GM23248 (cell line): ENCODE measurements around the gene LPCAT4. TPM values are rescaled to one million over a fixed set of nuclear protein-coding genes. Genes with fewer than 3 reads are reported as not detected.
A peak's percentile ranks its signal among the peaks of the same experiment; 100 is the strongest.

Source experiments
- DNase-seq: peaks from one replicate; pipeline ENCODE4 v3.0.0-alpha.2; 2015
- H2AFZ ChIP-seq: fragments of 200-600 bp; sonication (generic); 2 replicates; pipeline ENCODE4 v1.6.1; 2016; ENCODE audit warnings: antibody characterized with exemption
- H3F3A ChIP-seq: fragments of 200-600 bp; sonication (generic); 2 replicates; pipeline ENCODE4 v1.6.1; 2016; ENCODE audit warnings: mild to moderate bottlenecking, antibody characterized with exemption, mixed run types; ENCODE audit not compliant: insufficient read depth
- H3K27ac ChIP-seq: fragments of 200-600 bp; sonication (generic); 2 replicates; pipeline ENCODE4 v1.5.1; 2016; ENCODE audit warnings: mild to moderate bottlenecking
- H3K27me3 ChIP-seq: fragments of 200-600 bp; sonication (generic); replicated peaks from 2 replicates; pipeline ENCODE4 v1.6.1; 2016; ENCODE audit warnings: mild to moderate bottlenecking; ENCODE audit not compliant: insufficient read depth
- H3K36me3 ChIP-seq: fragments of 200-600 bp; sonication (generic); 2 replicates; pipeline ENCODE4 v1.6.1; 2016; ENCODE audit warnings: low read depth, mild to moderate bottlenecking
- H3K4me1 ChIP-seq: fragments of 200-600 bp; sonication (generic); 2 replicates; pipeline ENCODE4 v1.6.1; 2016; ENCODE audit warnings: mild to moderate bottlenecking; ENCODE audit not compliant: insufficient read depth
- H3K4me2 ChIP-seq: fragments of 200-600 bp; sonication (generic); one replicate; pipeline ENCODE4 v1.6.1; 2016; ENCODE audit warnings: mild to moderate bottlenecking; ENCODE audit not compliant: unreplicated experiment
- H3K4me3 ChIP-seq: fragments of 200-600 bp; sonication (generic); 2 replicates; pipeline ENCODE4 v1.5.1; 2016; ENCODE audit warnings: mild to moderate bottlenecking
- H3K79me2 ChIP-seq: fragments of 200-600 bp; sonication (generic); 2 replicates; pipeline ENCODE4 v1.6.1; 2016; ENCODE audit warnings: mild to moderate bottlenecking; ENCODE audit not compliant: insufficient read depth
- H3K9ac ChIP-seq: fragments of 200-600 bp; sonication (generic); 2 replicates; pipeline ENCODE4 v1.6.1; 2016; ENCODE audit warnings: mild to moderate bottlenecking
- H3K9me2 ChIP-seq: fragments of 200-600 bp; sonication (generic); 2 replicates; pipeline ENCODE4 v1.6.1; 2016; ENCODE audit warnings: mixed run types, mild to moderate bottlenecking, moderate library complexity; ENCODE audit not compliant: insufficient read depth
- H3K9me3 ChIP-seq: fragments of 200-600 bp; sonication (generic); one replicate; pipeline ENCODE4 v1.6.1; 2017; ENCODE audit warnings: low read depth
- H4K20me1 ChIP-seq: fragments of 200-600 bp; sonication (generic); 2 replicates; pipeline ENCODE4 v1.6.0; 2016; ENCODE audit not compliant: insufficient read depth
- EZH2 ChIP-seq: fragments of 200-600 bp; sonication (generic); IDR thresholded peaks from 2 replicates; pipeline ENCODE4 v1.6.1; 2018; ENCODE audit warnings: antibody characterized with exemption, mild to moderate bottlenecking; ENCODE audit not compliant: insufficient read depth, poor library complexity, severe bottlenecking
- EZH2phosphoT487 ChIP-seq: fragments of 200-600 bp; sonication (generic); IDR thresholded peaks from 2 replicates; pipeline ENCODE4 v1.6.1; 2018; ENCODE audit warnings: antibody characterized with exemption, moderate library complexity, mild to moderate bottlenecking, low read depth; ENCODE audit not compliant: insufficient read depth
- WGBS, 2 experiments: methylation state at CpG; one replicate each; pipeline ENCODE4 v1.1.6; 2015 to 2017; ENCODE audit warnings: low lambda C conversion rate in 2 of 2, low coverage in 1 of 2; ENCODE audit errors: missing lambda C conversion rate in 2 of 2; 5-methylcytosine and 5-hydroxymethylcytosine counted together
- in situ Hi-C: fragments of 300-500 bp; cut with MboI; formaldehyde crosslinking; loops from 2 replicates; pipeline ENCODE4 v1.15.0; 2020
- polyA plus RNA-seq: library from polyadenylated mRNA; unstranded; fragments of >200 nt; fragmentation: Nextera tagmentation; extraction: Ambion mirVana; gene quantifications from 2 replicates; pipeline ENCODE4 v1.2.1, GENCODE V29; 2016
- total RNA-seq: library from RNA; depleted of rRNA; stranded (reverse); fragments of >200 nt; shearing (Covaris generic); gene quantifications from 2 replicates; pipeline ENCODE4 v1.2.3, GENCODE V29; 2014

The LPCAT4 gene
- total and polyA plus RNA-seq, 2 experiments from 2014 or later, result 17.5 to 24.7 TPM

- Histone ChIP-seq H3K27me3 (no peaks in the 10 kb centered on the region), H2AFZ (peak overlapping the region; percentile 86), H3K27ac (no peak overlapping the region), H3F3A (0 out of 2 replicates have a peak, but pooled peaks cover 6% of the 10 kb centered on the region), H3K4me3 (peak overlapping the region; percentile 92), H3K4me2 (peak overlapping the region; percentile 86), H3K9me2 (no peaks in the 10 kb centered on the region), H3K4me1 (no peaks in the 10 kb centered on the region; the same call in 1 of the 2 replicates), H3K79me2 (peaks cover 25% of the 10 kb centered on the region), H3K9me3 (no peaks in the 10 kb centered on the region), H3K9ac (peak overlapping the region; percentile 69), H4K20me1 (no peaks in the 10 kb centered on the region), H3K36me3 (no peaks in the 10 kb centered on the region)
- DNase-seq, result peak; percentile 63
- TF ChIP-seq EZH2 (no peak), EZH2phosphoT487 (no peak)
- 1% methylated on average over 15 to 37 of the region's 37 CpGs for WGBS, 2 experiments
- in situ Hi-C loops, result loop anchor here (25.0 kb wide), 3 partner anchors 146 to 254 kb away; partner anchors contain the start of genes EMC7, GOLGA8B and PGBD4
Observed at GRCh38 chr15:34366271-34367065, 528 bp downstream of the LPCAT4 start.

GRCh38 chr15:34365836-34366235, 1.2 kb downstream of the LPCAT4 start:
- no peaks in the 10 kb centered on the region for H3K9me2 ChIP-seq
- peak overlapping the region; percentile 92 for H3K4me3 ChIP-seq
- peak overlapping the region; percentile 86 for H2AFZ ChIP-seq
- no peak overlapping the region for H3K27ac ChIP-seq
- no peaks in the 10 kb centered on the region for H3K27me3 ChIP-seq
- TF ChIP-seq EZH2phosphoT487 (no peak), EZH2 (no peak)
- no peak for DNase-seq
- H3K9me3 ChIP-seq, result no peaks in the 10 kb centered on the region
- peak overlapping the region; percentile 69 for H3K9ac ChIP-seq
- no peaks in the 10 kb centered on the region; the same call in 1 of the 2 replicates for H3K4me1 ChIP-seq
- H3K4me2 ChIP-seq, result peak overlapping the region; percentile 86
- peaks cover 25% of the 10 kb centered on the region for H3K79me2 ChIP-seq
- in situ Hi-C loops, result loop anchor here (25.0 kb wide), 3 partner anchors 146 to 254 kb away; partner anchors contain the start of genes EMC7, GOLGA8B and PGBD4
- 37 to 38% methylated on average over 5 of the region's 5 CpGs for WGBS, 2 experiments
- H3F3A ChIP-seq, result 0 out of 2 replicates have a peak, but pooled peaks cover 6% of the 10 kb centered on the region
- H3K36me3 ChIP-seq, result no peaks in the 10 kb centered on the region
- no peaks in the 10 kb centered on the region for H4K20me1 ChIP-seq

DNA sequence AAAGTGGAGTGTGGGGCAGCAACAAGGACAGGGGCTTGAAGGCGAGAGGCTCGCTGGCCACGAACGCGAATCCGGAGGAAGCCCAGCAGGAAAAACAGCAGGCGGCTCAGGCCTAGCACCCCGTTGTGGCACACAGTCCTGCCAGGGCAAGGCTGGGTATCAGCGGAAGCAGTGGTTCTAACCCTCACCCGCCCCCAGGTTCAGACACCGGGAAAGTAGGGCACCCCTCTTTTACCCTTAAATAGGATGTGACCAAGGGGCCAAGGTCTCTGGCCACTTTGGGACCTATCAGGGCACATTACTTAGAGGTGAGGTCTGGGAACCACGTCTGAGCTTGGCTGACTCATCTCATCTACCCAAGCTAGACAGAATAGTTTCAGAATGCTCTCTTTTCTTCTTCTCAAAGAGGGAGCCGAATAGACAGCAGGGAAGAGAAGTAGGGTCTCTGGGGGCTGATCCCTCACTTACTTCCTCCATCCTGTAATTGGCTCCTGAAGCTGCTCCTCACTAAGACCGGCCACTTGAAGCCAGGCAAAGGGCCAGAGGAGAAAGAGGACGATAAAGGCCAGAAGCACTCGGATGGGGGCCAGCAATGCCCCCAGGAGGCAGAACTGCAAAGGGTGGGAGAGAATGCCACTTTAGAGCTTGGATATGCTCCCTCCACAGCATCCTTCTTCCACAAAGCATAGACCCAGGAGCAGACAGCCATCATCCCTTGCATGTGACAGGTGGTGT, 1.7 kb downstream of the LPCAT4 start:
- DNase-seq, result peak; percentile 16
- no peak overlapping the region for H3K27ac ChIP-seq

DNA sequence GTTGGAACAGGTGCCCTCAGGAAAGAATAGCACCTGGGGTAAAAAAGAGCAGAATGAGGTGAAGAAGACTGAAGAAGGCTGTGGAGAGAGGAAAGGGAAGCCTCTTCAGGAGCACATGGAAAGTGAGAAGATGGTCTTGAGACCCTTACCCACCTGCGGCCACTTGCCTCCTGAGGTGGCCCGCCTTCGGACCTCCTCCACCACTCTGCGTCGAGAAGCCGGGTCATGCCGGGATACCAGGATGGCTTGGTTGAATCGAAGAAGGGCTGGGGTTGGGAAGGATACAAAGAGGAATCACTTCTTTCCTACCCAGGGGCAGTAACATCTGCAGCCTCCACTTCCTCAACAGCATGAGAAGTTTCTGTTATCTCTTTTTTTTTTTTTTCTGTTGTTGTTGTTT, 3.0 kb downstream of the LPCAT4 start:
- Histone ChIP-seq H2AFZ (no peak overlapping the region), H3K9ac (no peak overlapping the region), H3K27me3 (no peaks in the 10 kb centered on the region), H3K4me3 (no peak overlapping the region), H3K4me1 (no peaks in the 10 kb centered on the region; the same call in 1 of the 2 replicates), H3K27ac (no peak overlapping the region), H3K36me3 (no peaks in the 10 kb centered on the region), H3K9me2 (no peaks in the 10 kb centered on the region), H3K79me2 (peaks cover 25% of the 10 kb centered on the region), H3K4me2 (no peak overlapping the region), H4K20me1 (no peaks in the 10 kb centered on the region), H3F3A (0 out of 2 replicates have a peak, but pooled peaks cover 6% of the 10 kb centered on the region), H3K9me3 (no peaks in the 10 kb centered on the region)
- TF ChIP-seq EZH2 (no peak), EZH2phosphoT487 (no peak)
- DNase-seq, result no peak
- 91 to 94% methylated on average over 8 of the region's 8 CpGs for WGBS, 2 experiments
- in situ Hi-C loops, result loop anchor here (25.0 kb wide), 3 partner anchors 148 to 252 kb away; partner anchors contain the start of genes EMC7, GOLGA8B and PGBD4

More for the DNA sequence above, 1.7 kb downstream of the LPCAT4 start:
- 86% methylated on average over 16 of the region's 16 CpGs for WGBS, 2 experiments
- Histone ChIP-seq H3K9me2 (no peaks in the 10 kb centered on the region), H3K79me2 (peaks cover 25% of the 10 kb centered on the region), H3K4me3 (peak overlapping the region; percentile 92; the same call in 1 of the 2 replicates), H2AFZ (no peak overlapping the region), H3K9me3 (no peaks in the 10 kb centered on the region), H3F3A (0 out of 2 replicates have a peak, but pooled peaks cover 6% of the 10 kb centered on the region), H4K20me1 (no peaks in the 10 kb centered on the region), H3K9ac (no peak overlapping the region), H3K36me3 (no peaks in the 10 kb centered on the region), H3K27me3 (no peaks in the 10 kb centered on the region), H3K4me1 (no peaks in the 10 kb centered on the region; the same call in 1 of the 2 replicates), H3K4me2 (no peak overlapping the region)
- TF ChIP-seq EZH2phosphoT487 (no peak), EZH2 (no peak)
- in situ Hi-C loops, result loop anchor here (25.0 kb wide), 3 partner anchors 147 to 253 kb away; partner anchors contain the start of genes EMC7, GOLGA8B and PGBD4
